Measurements from ENCODE around the gene STAB2. TPM values are rescaled to one million over a fixed set of nuclear protein-coding genes. Genes with fewer than 3 reads are reported as not detected.

STAB2 gene
- total RNA-seq, 1 donor = not detected

GRCh38 chr12:103712216-103712615 lies 125.1 kb downstream of the STAB2 start:
- no peak for TF ChIP-seq CTCF (IDR thresholded peaks at IDR 0.05; ENCODE audit: extremely low read depth, low read depth, low read length)
- Histone ChIP-seq H2AFZ (ENCODE audit: low read length) (no peak overlapping the region), H3K4me1 (ENCODE audit: insufficient read depth, low read length) (no peaks in the 10 kb centered on the region), H3K79me2 (ENCODE audit: insufficient read depth, low read length) (no peaks in the 10 kb centered on the region), H4K20me1 (ENCODE audit: insufficient read depth, low read length) (no peaks in the 10 kb centered on the region), H3K27me3 (ENCODE audit: insufficient read depth, low read length) (peaks cover 5% of the 10 kb centered on the region), H3K9me3 (ENCODE audit: low read depth, low read length) (no peaks in the 10 kb centered on the region), H3K4me3 (ENCODE audit: insufficient read depth, low read length) (no peak overlapping the region), H3K36me3 (ENCODE audit: insufficient read depth, low read length) (no peaks in the 10 kb centered on the region), H3K4me2 (ENCODE audit: insufficient read depth, low read length) (no peak overlapping the region), H3K27ac (ENCODE audit: low read depth, low read length) (no peak overlapping the region)
- no peak for DNase-seq (ENCODE audit: insufficient read length, low spot score, missing footprints)

- Histone ChIP-seq H4K20me1 (ENCODE audit: insufficient read depth, low read length) (no peaks in the 10 kb centered on the region), H3K9me3 (ENCODE audit: low read depth, low read length) (no peaks in the 10 kb centered on the region), H3K79me2 (ENCODE audit: insufficient read depth, low read length) (no peaks in the 10 kb centered on the region), H3K36me3 (ENCODE audit: insufficient read depth, low read length) (no peaks in the 10 kb centered on the region), H3K4me3 (ENCODE audit: insufficient read depth, low read length) (no peak overlapping the region), H3K4me2 (ENCODE audit: insufficient read depth, low read length) (no peak overlapping the region), H3K4me1 (ENCODE audit: insufficient read depth, low read length) (no peaks in the 10 kb centered on the region), H2AFZ (ENCODE audit: low read length) (no peak overlapping the region), H3K27ac (ENCODE audit: low read depth, low read length) (no peak overlapping the region), H3K27me3 (ENCODE audit: insufficient read depth, low read length) (peaks cover 2% of the 10 kb centered on the region)
- no peak for DNase-seq (ENCODE audit: insufficient read length, low spot score, missing footprints)
- no peak for TF ChIP-seq CTCF (IDR thresholded peaks at IDR 0.05; ENCODE audit: extremely low read depth, low read depth, low read length)
Observed at GRCh38 chr12:103715494-103715893, 128.4 kb downstream of the STAB2 start.

GRCh38 chr12:103716517-103717196 lies 129.6 kb downstream of the STAB2 start:
- no peak overlapping the region for H3K27ac ChIP-seq (ENCODE audit: low read depth, low read length)
- no peaks in the 10 kb centered on the region for H3K36me3 ChIP-seq (ENCODE audit: insufficient read depth, low read length)
- H4K20me1 ChIP-seq (ENCODE audit: insufficient read depth, low read length) = no peaks in the 10 kb centered on the region
- no peaks in the 10 kb centered on the region for H3K4me1 ChIP-seq (ENCODE audit: insufficient read depth, low read length)
- no peak overlapping the region for H2AFZ ChIP-seq (ENCODE audit: low read length)
- H3K4me2 ChIP-seq (ENCODE audit: insufficient read depth, low read length) = no peak overlapping the region
- H3K27me3 ChIP-seq (ENCODE audit: insufficient read depth, low read length) = peaks cover 2% of the 10 kb centered on the region
- H3K4me3 ChIP-seq (ENCODE audit: insufficient read depth, low read length) = no peak overlapping the region
- no peak for TF ChIP-seq CTCF (IDR thresholded peaks at IDR 0.05; ENCODE audit: extremely low read depth, low read depth, low read length)
- no peaks in the 10 kb centered on the region for H3K9me3 ChIP-seq (ENCODE audit: low read depth, low read length)
- no peak for DNase-seq (ENCODE audit: insufficient read length, low spot score, missing footprints)
- H3K79me2 ChIP-seq (ENCODE audit: insufficient read depth, low read length) = no peaks in the 10 kb centered on the region

GRCh38 chr12:103725398-103725797 lies 138.3 kb downstream of the STAB2 start:
- Histone ChIP-seq H3K9me3 (ENCODE audit: low read depth, low read length) (no peaks in the 10 kb centered on the region), H3K4me1 (ENCODE audit: insufficient read depth, low read length) (no peaks in the 10 kb centered on the region), H4K20me1 (ENCODE audit: insufficient read depth, low read length) (no peaks in the 10 kb centered on the region), H3K27me3 (ENCODE audit: insufficient read depth, low read length) (peaks cover 6% of the 10 kb centered on the region), H3K4me2 (ENCODE audit: insufficient read depth, low read length) (no peak overlapping the region), H3K4me3 (ENCODE audit: insufficient read depth, low read length) (no peak overlapping the region), H3K36me3 (ENCODE audit: insufficient read depth, low read length) (no peaks in the 10 kb centered on the region), H3K27ac (ENCODE audit: low read depth, low read length) (no peak overlapping the region), H3K79me2 (ENCODE audit: insufficient read depth, low read length) (no peaks in the 10 kb centered on the region), H2AFZ (ENCODE audit: low read length) (no peak overlapping the region)
- no peak for TF ChIP-seq CTCF (IDR thresholded peaks at IDR 0.05; ENCODE audit: extremely low read depth, low read depth, low read length)
- DNase-seq (ENCODE audit: insufficient read length, low spot score, missing footprints) = no peak
